GM19452 (cell line): ENCODE results near the gene MB21D2.
"Not testable (repeated sequence)": the region's sequence is repeated elsewhere in the genome, so short reads cannot be mapped to it uniquely, and the experiment has no call there.

Source experiments
- ATAC-seq: cut with Tn5 transposase; IDR thresholded peaks from one replicate; pipeline ENCODE4 v1.9.1; 2021; ENCODE audit not compliant: unreplicated experiment

MB21D2 gene

DNA sequence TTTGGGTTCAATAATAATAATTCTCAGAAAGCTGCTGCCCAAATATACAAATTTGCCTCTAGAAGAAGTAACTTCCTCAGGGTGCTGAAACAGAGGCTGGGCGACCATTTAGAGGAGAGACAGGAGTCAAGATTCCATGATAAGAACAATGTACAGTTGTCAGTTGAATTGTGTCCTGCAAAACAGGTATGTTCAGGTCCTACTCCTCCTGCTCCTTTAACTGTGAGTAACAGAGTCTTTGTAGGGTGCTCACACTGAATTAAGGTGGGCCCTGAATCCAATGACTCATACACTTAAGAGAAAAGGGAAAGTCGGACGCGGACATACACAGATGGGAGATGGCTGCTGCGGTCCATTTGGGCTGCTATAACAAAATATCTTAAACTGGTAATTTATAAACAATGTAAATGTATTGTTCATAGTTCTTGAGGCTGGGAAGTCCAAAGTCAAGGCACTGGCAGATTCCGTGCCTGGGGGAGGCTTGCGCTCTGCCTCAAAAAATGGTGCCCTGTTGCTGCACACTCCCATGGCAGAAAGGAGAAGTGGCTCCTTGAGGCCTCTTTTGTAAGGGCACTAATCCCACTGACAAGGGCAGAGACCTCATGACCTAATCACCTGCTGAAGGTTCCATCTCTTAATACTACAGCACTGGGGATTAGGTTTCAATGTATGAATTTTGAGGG lies 55.1 kb downstream of the MB21D2 start:
- no peak for ATAC-seq

- peak; percentile 35 for ATAC-seq
Observed at GRCh38 chr3:192861972-192862371, 55.7 kb downstream of the MB21D2 start.

GRCh38 chr3:192860454-192860853 lies 57.2 kb downstream of the MB21D2 start:
- no peak for ATAC-seq

DNA sequence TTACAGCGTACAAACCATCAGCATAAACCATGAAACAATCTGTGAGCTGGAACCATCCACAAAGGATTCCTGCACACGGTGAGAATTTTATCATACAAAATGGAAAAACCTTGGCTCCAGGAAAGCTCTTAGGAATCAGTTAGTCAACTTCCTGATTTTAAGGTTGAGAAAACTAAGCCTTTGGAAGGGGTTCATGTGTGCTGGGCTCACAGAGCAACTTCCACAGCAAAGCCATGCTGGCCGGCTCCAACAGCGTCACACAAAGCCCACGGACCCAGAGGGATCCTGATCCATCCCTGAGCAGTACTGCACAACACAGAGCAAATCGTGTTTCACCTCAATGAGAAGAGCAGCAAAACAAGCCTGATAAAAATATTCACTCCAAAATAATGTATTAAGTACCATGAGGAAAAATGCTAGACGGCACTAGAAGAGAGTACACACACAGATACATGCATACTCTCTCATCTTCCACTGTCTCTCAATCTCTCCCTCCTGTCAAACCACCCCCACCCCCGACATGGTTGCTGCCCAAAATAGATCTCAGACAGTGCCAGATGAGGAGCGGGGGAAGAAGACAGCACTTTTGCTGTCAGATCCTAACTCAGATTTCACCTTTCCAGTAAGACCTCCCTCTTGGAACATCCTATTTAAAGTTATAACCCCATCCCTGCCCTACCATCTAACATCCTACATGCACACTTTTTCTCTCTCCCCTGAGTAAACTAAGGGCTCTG lies 58.6 kb downstream of the MB21D2 start:
- ATAC-seq: no peak

DNA sequence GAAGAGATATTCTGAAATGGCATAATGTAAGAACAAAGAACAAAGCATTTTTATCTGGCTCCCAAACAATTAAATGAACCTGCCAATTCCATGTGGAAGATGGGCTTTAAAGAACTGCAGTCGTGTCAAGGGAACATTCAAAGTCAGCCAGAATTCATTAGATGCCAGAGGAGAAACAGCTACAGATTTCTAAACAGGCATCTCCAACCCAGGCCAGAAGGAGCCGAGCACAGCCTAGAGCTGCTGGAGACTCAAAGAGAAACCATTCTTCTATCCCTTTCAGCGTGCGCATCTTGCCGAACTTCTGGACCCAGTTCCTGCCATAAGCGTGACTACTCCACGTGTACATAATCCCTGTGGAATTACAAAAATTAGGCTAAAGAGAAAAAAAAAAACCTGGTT lies 60.4 kb downstream of the MB21D2 start:
- no peak for ATAC-seq

DNA sequence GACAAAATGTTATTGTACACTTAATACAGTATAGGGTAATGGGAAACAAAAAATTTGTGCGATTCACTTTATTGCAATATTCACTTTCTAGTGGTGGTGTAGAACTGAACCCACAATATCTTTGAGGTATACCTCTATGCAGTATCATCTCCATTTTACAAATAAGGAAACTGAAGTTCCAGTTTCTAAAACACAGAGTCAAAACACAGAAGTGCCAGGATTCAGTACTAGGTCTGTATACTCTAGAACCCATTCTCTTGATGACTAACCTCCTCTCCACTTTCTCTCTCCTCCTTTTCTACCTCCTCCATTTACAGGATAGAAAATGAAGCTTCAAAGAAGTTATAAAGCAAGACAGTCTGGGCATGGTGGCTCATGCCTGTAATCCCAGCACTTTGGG lies 62.2 kb downstream of the MB21D2 start:
- no peak for ATAC-seq

- ATAC-seq: peak; percentile 58
Observed at GRCh38 chr3:192851821-192852372, 65.8 kb downstream of the MB21D2 start.

DNA sequence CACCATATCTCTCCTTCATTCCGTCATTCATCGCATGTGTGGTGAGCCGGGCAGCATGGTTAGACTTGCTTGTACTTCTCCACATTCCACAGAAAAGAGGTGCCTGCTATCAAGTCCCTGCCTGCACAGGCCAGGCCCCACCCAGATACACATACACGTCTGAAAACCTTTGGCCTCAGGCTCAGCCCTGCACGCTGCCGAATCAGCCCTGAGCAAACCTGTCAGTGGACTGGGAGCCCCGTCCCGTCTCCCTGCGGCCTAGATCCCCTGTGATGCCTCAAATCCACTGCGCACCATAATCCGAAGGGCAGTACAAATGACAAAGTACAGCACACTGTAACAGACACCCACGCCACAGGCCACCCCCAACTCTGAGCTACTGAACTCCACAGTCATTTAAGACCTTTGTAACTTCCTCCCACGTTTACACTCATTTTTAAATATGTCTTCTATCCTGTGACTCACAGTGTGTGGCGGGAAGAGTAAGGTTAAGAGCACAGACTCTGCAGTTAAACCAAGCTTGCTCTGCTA lies 67.1 kb downstream of the MB21D2 start:
- peak; percentile 61 for ATAC-seq

DNA sequence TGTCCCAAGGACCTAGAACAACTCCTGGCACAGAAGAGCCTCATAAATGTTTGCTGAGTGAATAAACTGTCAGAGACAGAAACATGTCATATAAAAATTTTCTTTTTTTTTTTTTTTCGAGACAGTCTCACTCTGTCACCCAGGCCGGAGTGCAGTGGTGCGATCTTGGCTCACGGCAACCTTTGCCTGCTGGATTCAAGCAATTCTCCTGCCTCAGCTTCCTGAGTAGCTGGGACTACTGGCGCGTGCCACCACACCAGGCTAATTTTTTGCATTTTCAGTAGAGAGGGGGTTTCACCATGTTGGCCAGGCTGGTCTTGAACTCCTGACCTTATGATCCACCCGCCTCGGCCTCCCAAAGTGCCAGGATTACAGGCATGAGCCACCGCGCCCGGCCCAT lies 67.8 kb downstream of the MB21D2 start:
- ATAC-seq: not testable (repeated sequence)

DNA sequence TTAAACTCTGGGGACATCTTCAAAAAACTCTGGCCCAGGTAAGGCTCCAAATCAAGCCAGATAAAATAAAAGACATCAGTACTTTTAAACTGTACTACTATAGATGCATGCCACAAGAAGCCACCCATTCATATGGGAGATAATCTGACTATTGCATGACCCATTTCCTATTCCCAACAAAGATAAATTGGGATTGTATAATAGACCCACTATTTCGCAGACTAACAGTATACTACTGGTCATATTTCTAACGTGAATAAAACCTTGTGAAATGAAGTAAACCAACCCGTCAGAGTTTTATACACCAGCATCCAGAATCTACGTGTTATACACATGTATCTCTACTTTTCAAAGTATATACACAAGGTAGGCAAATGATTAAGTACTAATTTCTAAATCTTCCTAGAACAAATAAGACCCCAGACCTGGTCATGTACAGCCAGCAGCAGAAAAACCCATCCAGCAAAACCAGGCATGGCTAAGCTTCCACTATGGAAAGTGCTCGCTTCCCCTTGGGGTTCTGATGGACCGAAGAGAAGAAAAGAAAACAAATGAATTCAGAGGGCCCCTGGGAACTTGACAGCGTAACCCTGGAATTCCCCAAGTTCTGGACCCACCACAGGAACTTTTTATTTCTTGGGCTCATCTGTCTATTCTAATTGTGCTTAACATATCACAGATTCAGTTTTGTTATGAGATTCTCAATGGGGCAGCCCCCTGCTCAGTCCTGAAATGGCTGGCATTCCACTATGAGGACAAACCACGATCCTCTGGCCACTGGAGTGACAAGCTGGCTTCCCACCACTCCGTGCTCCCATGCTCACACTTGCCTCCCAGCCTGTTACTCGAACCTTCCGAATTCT lies 69.1 kb downstream of the MB21D2 start:
- no peak for ATAC-seq

GRCh38 chr3:192847941-192848340 lies 69.7 kb downstream of the MB21D2 start:
- no peak for ATAC-seq

DNA sequence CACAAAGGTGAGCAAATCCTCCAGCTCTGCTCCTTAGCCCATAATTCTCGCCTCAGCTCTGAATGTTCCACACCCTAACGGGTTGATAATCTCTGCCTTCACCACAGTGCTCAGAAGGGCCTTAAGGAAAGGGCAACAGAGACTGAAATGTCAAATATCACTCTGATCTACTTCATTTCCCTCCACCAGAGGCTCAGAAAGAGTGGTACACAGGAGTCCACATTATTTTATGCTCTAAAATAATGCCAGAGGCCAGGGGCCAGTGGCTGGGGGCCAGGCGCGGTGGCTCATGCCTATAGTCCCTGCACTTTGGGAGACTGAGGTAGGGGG lies 72.2 kb downstream of the MB21D2 start:
- no peak for ATAC-seq

DNA sequence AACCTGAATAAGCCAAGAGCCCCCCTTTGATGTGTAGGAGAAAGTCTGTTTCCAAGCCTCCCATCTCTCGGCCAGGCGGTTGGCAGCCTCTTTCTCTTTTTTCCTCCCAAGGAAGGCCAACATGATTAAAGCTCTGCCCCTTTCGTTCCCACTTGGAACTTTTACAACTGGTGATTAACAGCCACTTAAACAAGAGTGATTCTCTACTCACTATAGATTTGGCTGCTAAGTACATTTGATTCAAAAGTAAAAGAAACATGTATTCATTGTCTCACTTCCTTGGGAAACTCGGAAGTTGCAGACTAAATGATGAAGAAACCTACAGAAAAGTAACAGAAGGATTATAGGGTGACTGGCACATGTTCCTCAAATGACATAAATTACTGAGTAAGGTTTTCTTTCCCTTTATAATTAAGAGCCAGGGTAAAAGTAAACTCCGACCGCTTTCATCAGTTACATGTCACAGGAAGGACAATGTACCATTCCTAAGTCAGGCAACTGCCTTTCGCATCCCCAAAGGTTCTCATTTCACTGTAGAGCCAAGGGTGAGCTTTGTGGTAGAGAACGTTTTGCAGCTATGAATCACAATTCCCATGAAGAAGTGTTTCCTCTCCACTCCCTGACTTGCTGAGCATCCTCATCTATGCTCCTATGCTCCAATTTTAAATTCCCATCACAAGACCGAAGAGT lies 72.7 kb downstream of the MB21D2 start:
- no peak for ATAC-seq

GRCh38 chr3:192844486-192844765 lies 73.2 kb downstream of the MB21D2 start:
- ATAC-seq: no peak

DNA sequence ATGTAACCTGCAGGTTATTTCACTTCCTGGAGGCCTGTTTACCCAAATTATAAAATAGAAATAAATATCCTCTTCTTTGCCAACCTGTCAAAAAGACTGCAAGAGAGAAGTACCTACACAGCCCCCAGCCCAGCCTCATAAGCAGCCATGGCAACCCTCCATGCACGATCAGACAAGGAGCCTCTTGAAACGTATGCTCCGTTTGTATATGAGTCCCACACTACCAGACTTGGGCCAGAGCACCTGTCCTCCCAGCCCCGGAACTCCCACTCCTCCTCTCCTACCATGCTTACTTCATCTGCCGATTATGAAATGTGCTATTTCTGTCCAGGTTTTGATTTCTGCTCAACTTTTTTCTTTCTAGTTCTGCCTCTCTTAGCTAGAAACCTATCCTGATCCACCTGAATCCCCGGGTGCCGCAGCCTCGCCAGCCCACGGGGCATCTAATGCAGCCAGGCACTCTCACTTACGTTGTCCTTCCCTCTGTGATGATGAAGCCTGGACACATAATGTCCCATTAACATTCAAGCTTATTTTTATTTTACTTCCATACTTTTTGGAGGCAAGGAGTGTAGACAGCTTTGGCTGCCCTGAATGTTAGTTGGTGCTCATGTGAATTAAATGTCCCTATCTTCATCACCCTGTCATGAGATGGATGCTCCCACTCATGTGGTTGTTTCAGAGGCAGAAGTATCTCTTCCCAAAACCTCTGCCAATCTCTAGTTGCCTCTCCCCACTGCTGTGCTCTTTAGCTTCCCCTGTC lies 73.8 kb downstream of the MB21D2 start:
- no peak for ATAC-seq

- ATAC-seq: no peak
Observed at GRCh38 chr3:192843119-192843518, 74.5 kb downstream of the MB21D2 start.

GRCh38 chr3:192842711-192843110 lies 74.9 kb downstream of the MB21D2 start:
- ATAC-seq: no peak

DNA sequence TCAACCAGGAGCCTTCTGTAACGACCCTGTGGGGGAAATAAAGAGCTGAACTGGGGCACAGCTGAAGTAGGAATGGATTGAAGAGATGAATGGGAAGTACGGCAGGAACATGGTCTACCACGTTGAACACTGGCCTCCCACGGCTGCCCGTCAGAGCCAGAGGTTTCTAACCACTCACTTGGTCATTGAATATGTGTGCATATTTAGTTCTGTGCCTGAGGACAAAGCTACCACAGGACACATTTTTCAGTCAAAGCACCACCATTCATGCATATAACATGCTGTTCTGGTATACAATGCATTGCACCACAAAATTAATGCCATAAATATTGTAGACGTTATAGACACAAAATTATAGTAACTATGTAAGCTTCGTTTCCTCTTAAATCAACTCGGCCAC lies 75.5 kb downstream of the MB21D2 start:
- ATAC-seq: no peak

DNA sequence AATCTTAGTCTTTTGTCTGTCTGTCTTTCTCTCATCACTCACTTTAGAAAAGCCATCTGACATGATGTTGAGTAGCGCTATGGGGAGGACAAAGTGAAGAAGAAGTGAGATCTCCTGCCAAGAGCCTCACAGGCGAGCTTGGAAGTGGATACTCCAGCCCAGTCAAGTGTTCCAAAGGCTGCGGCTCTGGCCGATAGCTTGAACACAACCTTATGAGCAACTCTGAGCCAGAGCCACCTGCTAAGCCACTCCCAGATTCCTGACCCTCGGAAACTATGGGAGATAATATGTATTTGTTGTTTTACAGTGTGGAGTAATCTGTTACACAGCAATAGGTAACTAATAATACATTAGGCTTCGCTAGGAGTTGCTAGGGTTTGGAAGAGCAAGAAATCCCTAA lies 76.2 kb downstream of the MB21D2 start:
- ATAC-seq: no peak

GRCh38 chr3:192840143-192840836 lies 77.4 kb downstream of the MB21D2 start:
- no peak for ATAC-seq
